Naive thymus-derived CD4-positive, alpha-beta T cell (primary cell): ENCODE data around the gene OR5B12. TPM values are rescaled to one million over a fixed set of nuclear protein-coding genes. Genes with fewer than 3 reads are reported as not detected.

Experiments used
- ATAC-seq: fragments of 150-1000 bp; cut with Tn5 transposase; 2 replicates; pipeline ENCODE4 v1.10.0; 2021; ENCODE audit warnings: mild to moderate bottlenecking, moderate library complexity
- CTCF ChIA-PET: fragments of 350-600 bp; sonication (Branson Sonifier 250); formaldehyde crosslinking; loops from one replicate; lab custom pipeline; 2021; ENCODE audit warnings: antibody characterized with exemption; lab: Charles Lee
- POLR2A ChIA-PET: fragments of 350-600 bp; sonication (Branson Sonifier 250); formaldehyde crosslinking; loops from one replicate; lab custom pipeline; 2021; ENCODE audit warnings: antibody characterized with exemption, inconsistent platforms; lab: Charles Lee
- DNase-seq, 9 donors: peaks; one replicate each; pipeline versions ENCODE4 v3.0.0 to v3.0.0-alpha.2; 2020 to 2022; ENCODE audit warnings: mixed read lengths in 1 of 9
- H3K27ac ChIP-seq: one replicate; pipeline ENCODE4 v1.7.0; 2013; ENCODE audit warnings: mild to moderate bottlenecking, low read depth, low read length, moderate library complexity
- H3K27me3 ChIP-seq, 2 donors: one replicate each; pipeline ENCODE4 v1.7.0; 2013; ENCODE audit warnings: low read length in 2 of 2, mild to moderate bottlenecking in 2 of 2, moderate library complexity in 2 of 2; ENCODE audit not compliant: control insufficient read depth in 2 of 2, insufficient read depth in 2 of 2
- H3K36me3 ChIP-seq, 3 experiments: 1 replicate in 2 of 3; 2 replicates in 1 of 3; pipeline ENCODE4 v1.7.0; 2013; ENCODE audit warnings: low read length in 3 of 3, mild to moderate bottlenecking in 3 of 3, moderate library complexity in 1 of 3; ENCODE audit not compliant: insufficient read depth in 3 of 3, control insufficient read depth in 2 of 3
- H3K4me1 ChIP-seq, 2 donors: one replicate each; pipeline ENCODE4 v1.7.0; 2013; ENCODE audit warnings: low read length in 2 of 2, mild to moderate bottlenecking in 2 of 2, moderate library complexity in 1 of 2; ENCODE audit not compliant: control insufficient read depth in 2 of 2, insufficient read depth in 2 of 2
- H3K4me3 ChIP-seq: 2 replicates; pipeline ENCODE4 v1.7.0; 2013; ENCODE audit warnings: mild to moderate bottlenecking, low read length
- H3K9me3 ChIP-seq, 3 experiments: 1 replicate in 2 of 3; 2 replicates in 1 of 3; pipeline ENCODE4 v1.7.0; 2013; ENCODE audit warnings: low read length in 3 of 3; ENCODE audit not compliant: control insufficient read depth in 2 of 3
- H3K27ac Mint-ChIP-seq, 9 donors: one replicate each; pipeline ENCODE4 v1.8.0; 2020 to 2022; ENCODE audit warnings: mixed read lengths in 9 of 9, mild to moderate bottlenecking in 8 of 9, moderate library complexity in 5 of 9, inconsistent platforms in 2 of 9
- H3K27me3 Mint-ChIP-seq, 5 donors: one replicate each; pipeline ENCODE4 v1.8.0; 2021 to 2022; ENCODE audit warnings: mixed read lengths in 5 of 5, mild to moderate bottlenecking in 1 of 5
- H3K36me3 Mint-ChIP-seq, 5 donors: one replicate each; pipeline ENCODE4 v1.8.0; 2020 to 2022; ENCODE audit warnings: mixed read lengths in 5 of 5, mild to moderate bottlenecking in 3 of 5, inconsistent platforms in 1 of 5
- H3K4me1 Mint-ChIP-seq, 7 donors: one replicate each; pipeline ENCODE4 v1.8.0; 2020 to 2022; ENCODE audit warnings: mixed read lengths in 7 of 7, mild to moderate bottlenecking in 3 of 7, inconsistent platforms in 1 of 7
- H3K4me3 Mint-ChIP-seq, 10 donors: one replicate each; pipeline ENCODE4 v1.8.0; 2020 to 2022; ENCODE audit warnings: mild to moderate bottlenecking in 10 of 10, mixed read lengths in 10 of 10, moderate library complexity in 6 of 10, inconsistent platforms in 2 of 10
- H3K9me3 Mint-ChIP-seq, 11 donors: one replicate each; pipeline ENCODE4 v1.8.0; 2020 to 2022; ENCODE audit warnings: mixed read lengths in 11 of 11, mild to moderate bottlenecking in 4 of 11, inconsistent platforms in 1 of 11, moderate library complexity in 1 of 11
- intact Hi-C, 2 donors: fragments of 100-400 bp; cut with micrococcal nuclease; formaldehyde crosslinking; loops; one replicate each; pipeline ENCODE4 v1.15.1; 2023
- polyA plus RNA-seq, 2 donors: library from polyadenylated mRNA; unstranded; fragments of 300-500 nt; fragmentation: Illumina TruSeq; gene quantifications; one replicate each; pipeline ENCODE4 v1.2.3, GENCODE V29; 2021
- total RNA-seq, 6 experiments: library from RNA in 5 of 6; stranded (reverse) in 5 of 6; gene quantifications; 1 replicate in 5 of 6; 2 replicates in 1 of 6; pipeline ENCODE4 v1.2.3 and lab custom pipeline; 2021 to 2026

The OR5B12 gene
- total RNA-seq (under 1 TPM in 1 of 5 experiments, not detected in 4; 0.30 TPM), polyA plus RNA-seq (not detected), total RNA-seq (lab: John Stamatoyannopoulos, UW) (not detected)

DNA sequence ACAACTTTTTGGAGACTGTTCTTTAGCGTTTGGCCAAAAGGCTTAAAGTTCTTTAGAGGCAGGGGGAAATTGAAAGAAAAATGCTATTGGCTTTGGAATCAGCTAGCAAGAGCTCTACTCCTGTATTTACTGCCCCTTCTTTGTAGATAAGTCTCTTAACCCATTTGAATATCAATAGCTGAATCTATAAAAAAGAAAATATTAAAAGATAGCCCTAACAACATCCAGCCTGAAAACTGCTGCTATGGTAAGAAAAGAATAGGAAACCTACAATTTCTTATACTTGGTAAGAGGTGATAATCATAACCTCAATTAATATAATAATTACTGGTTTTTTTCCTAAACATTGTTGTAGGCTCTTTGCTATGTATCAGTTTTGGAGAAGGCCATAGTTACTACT is at the start of gene OR5B12:
Gene OR5B12 (minus strand): TSS at position 101 of the 400 bp plus-strand sequence. CDS start 2,085 bp downstream, outside the sequence.
- H3K4me3 Mint-ChIP-seq: no peak within 1 kb of the TSS
- no peaks in the 10 kb centered on the region for H3K4me1 ChIP-seq
- H3K9me3 ChIP-seq: peaks cover 0 to 6% (median 0%) of the 10 kb centered on the region in 3 experiments
- CTCF ChIA-PET: no interaction called here
- no peak within 1 kb of the TSS for H3K4me3 ChIP-seq
- peaks cover 0 to 27% (median 11%) of the 10 kb centered on the region in 5 donors for H3K27me3 Mint-ChIP-seq
- H3K36me3 ChIP-seq: no peaks in the 10 kb centered on the region
- ATAC-seq (no peak), DNase-seq (no peak)
- H3K4me1 Mint-ChIP-seq: no peaks in the 10 kb centered on the region
- H3K9me3 Mint-ChIP-seq: peaks cover 2 to 30% (median 10%) of the 10 kb centered on the region in 11 donors
- POLR2A ChIA-PET: no interaction called here
- peaks cover 0 to 13% (median 9%) of the 10 kb centered on the region in 5 donors for H3K36me3 Mint-ChIP-seq
- intact Hi-C loops: no loop called here
- no peak within 1 kb of the TSS for H3K27ac Mint-ChIP-seq
- peaks cover 0 to 3% of the 10 kb centered on the region in 2 donors for H3K27me3 ChIP-seq
- no peak within 1 kb of the TSS for H3K27ac ChIP-seq

DNA sequence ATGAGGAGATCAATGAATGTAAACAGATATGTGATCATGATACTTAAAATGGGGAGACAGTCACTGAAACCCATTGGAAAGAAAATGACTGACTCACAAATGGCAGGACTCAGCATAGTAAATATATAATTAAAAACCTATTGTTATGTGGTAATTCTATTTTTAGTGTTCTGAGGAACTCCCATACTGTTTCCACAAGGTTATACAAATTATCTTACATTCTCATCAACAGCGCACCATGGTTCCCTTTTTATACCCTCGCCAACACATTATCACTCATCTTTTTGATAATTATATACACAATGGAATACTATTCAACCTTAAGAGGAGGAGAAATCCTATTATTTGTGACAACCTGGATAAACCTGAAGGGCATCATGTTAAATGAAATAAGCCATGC is 48.8 kb upstream of the OR5B12 start:
- no peaks in the 10 kb centered on the region for H3K9me3 ChIP-seq
- Mint-ChIP-seq H3K27me3 (peaks cover 0 to 4% (median 0%) of the 10 kb centered on the region in 5 donors), H3K9me3 (peaks cover 0 to 2% (median 0%) of the 10 kb centered on the region in 11 donors), H3K27ac (no peak overlapping the region), H3K4me1 (no peaks in the 10 kb centered on the region), H3K36me3 (no peaks in the 10 kb centered on the region), H3K4me3 (no peak overlapping the region)
- no peak overlapping the region for H3K27ac ChIP-seq
- ChIA-PET CTCF (interaction anchor here (1.0 kb wide), 1 partner anchor 23 kb away, joined by 3 read pairs; no protein-coding TSS in a partner anchor), POLR2A (no interaction called here)
- no peaks in the 10 kb centered on the region for H3K4me1 ChIP-seq
- no peaks in the 10 kb centered on the region for H3K27me3 ChIP-seq
- DNase-seq: no peak
- ATAC-seq: no peak
- H3K4me3 ChIP-seq: no peak overlapping the region
- intact Hi-C loops: no loop called here
- no peaks in the 10 kb centered on the region for H3K36me3 ChIP-seq

DNA sequence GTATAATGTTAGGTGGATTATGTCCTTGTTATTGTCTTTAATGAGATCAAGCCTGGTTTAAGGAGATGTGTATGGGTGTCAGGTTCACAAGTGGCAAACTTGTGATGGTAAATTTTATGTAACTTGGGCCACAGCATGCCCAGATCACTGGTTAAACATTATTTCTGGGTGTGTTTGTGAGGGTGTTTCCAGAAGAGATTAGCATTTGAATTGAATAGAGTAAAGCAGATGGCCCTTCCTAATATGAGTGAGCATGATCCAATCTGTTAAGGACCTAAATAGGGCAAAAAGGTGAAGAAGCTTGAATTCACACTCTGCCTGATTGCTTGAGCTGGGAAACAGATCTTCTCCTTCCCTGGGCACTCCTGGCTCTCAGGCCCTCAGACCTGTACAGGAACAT is 45.1 kb upstream of the OR5B12 start:
- ATAC-seq: no peak
- no peak overlapping the region for H3K4me3 ChIP-seq
- no peaks in the 10 kb centered on the region for H3K4me1 ChIP-seq
- CTCF ChIA-PET: no interaction called here
- intact Hi-C loops: no loop called here
- no peaks in the 10 kb centered on the region for H3K36me3 ChIP-seq
- H3K4me3 Mint-ChIP-seq: no peak overlapping the region
- H3K27me3 ChIP-seq: no peaks in the 10 kb centered on the region
- H3K4me1 Mint-ChIP-seq: no peaks in the 10 kb centered on the region
- peaks cover 0 to 7% (median 0%) of the 10 kb centered on the region in 11 donors for H3K9me3 Mint-ChIP-seq
- no peaks in the 10 kb centered on the region for H3K9me3 ChIP-seq
- H3K27ac ChIP-seq: no peak overlapping the region
- H3K27me3 Mint-ChIP-seq: peaks cover 0 to 13% (median 3%) of the 10 kb centered on the region in 5 donors
- no peak for DNase-seq
- POLR2A ChIA-PET: no interaction called here
- no peaks in the 10 kb centered on the region for H3K36me3 Mint-ChIP-seq
- H3K27ac Mint-ChIP-seq: no peak overlapping the region

DNA sequence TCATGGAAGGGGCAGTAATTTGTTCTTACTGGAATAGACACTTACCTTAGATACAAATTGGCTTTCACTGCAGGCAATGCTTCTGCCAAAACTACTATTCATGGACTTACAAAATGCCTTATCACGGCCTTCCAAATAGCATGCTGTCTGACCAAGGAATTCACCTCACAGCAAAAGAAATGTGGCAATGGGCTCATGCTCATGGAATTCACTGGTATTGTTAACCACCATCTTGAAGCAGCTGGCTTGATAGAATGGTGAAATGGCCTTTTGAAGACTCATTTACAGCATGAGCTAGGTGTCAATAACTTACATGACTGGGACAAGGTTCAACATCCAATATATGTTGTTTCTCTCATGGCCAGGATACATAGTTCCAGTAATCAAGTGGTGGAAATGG is 43.9 kb upstream of the OR5B12 start:
- peaks cover 0 to 13% (median 3%) of the 10 kb centered on the region in 5 donors for H3K27me3 Mint-ChIP-seq

DNA sequence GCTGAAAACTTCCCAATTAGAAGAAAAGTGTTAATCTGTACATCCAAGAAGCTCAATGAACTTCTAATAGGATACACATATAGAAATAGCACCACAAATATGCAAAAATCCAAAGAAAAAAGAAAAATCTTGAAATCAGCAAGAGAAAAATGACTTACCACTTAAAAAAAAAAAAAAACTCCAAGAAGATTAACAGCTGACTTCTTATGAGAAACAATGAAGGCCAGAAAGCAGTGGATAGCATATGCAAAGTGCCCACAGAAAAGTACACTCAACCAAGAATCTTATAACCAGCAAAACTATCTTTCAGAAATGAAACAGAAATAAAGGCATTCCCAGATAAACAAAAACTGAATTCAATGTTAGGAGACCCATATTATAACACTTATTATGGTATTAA is 29.9 kb upstream of the OR5B12 start:
- DNase-seq (no peak), ATAC-seq (no peak)
- Histone ChIP-seq H3K27ac (no peak overlapping the region), H3K9me3 (peaks cover 0 to 16% (median 0%) of the 10 kb centered on the region in 3 experiments), H3K4me3 (no peak overlapping the region), H3K4me1 (no peaks in the 10 kb centered on the region), H3K36me3 (no peaks in the 10 kb centered on the region), H3K27me3 (no peaks in the 10 kb centered on the region)
- no peaks in the 10 kb centered on the region for H3K4me1 Mint-ChIP-seq
- peaks cover 10 to 69% (median 24%) of the 10 kb centered on the region in 11 donors for H3K9me3 Mint-ChIP-seq
- POLR2A ChIA-PET: interaction anchor here (0.6 kb wide), 1 partner anchor 540 kb away, joined by 3 read pairs; no protein-coding TSS in a partner anchor
- H3K4me3 Mint-ChIP-seq: no peak overlapping the region
- CTCF ChIA-PET: no interaction called here
- H3K36me3 Mint-ChIP-seq: peaks cover 0 to 26% (median 6%) of the 10 kb centered on the region in 5 donors
- intact Hi-C loops: no loop called here
- H3K27ac Mint-ChIP-seq: no peak overlapping the region
- H3K27me3 Mint-ChIP-seq: peaks cover 0 to 43% (median 23%) of the 10 kb centered on the region in 5 donors

More for the DNA sequence above, 43.9 kb upstream of the OR5B12 start:
- DNase-seq: no peak
- intact Hi-C loops: no loop called here
- H3K9me3 Mint-ChIP-seq: peaks cover 0 to 7% (median 0%) of the 10 kb centered on the region in 11 donors
- Histone ChIP-seq H3K36me3 (no peaks in the 10 kb centered on the region), H3K27ac (no peak overlapping the region), H3K4me3 (no peak overlapping the region), H3K9me3 (no peaks in the 10 kb centered on the region), H3K27me3 (no peaks in the 10 kb centered on the region), H3K4me1 (no peaks in the 10 kb centered on the region)
- H3K4me3 Mint-ChIP-seq: no peak overlapping the region
- no peaks in the 10 kb centered on the region for H3K4me1 Mint-ChIP-seq
- ChIA-PET POLR2A (no interaction called here), CTCF (no interaction called here)
- no peak overlapping the region for H3K27ac Mint-ChIP-seq
- no peak for ATAC-seq
- H3K36me3 Mint-ChIP-seq: no peaks in the 10 kb centered on the region

DNA sequence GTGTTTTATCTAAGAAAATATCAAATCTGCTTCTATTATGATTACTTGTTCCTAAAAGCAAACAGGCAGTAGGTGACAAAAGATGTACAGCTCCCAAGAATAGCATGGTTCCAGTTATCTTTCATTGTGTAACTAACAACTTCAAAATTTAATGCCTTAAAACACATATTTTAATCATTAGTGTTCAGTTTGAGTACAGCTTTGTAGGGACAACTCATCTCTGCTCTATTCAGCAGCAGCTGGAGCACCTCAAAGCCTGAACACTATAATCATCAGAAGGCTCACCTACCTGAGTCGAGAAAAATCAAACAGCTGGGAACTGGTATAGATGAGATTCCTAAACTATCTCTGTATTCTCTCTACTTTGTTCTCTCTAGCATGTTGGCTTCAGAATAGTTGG is 24.3 kb upstream of the OR5B12 start:
- no peaks in the 10 kb centered on the region for H3K4me1 ChIP-seq
- Mint-ChIP-seq H3K27me3 (peaks cover 0 to 17% (median 5%) of the 10 kb centered on the region in 5 donors), H3K9me3 (peaks cover 0 to 27% (median 10%) of the 10 kb centered on the region in 11 donors), H3K4me3 (no peak overlapping the region), H3K27ac (no peak overlapping the region), H3K36me3 (peaks cover 0 to 4% (median 3%) of the 10 kb centered on the region in 5 donors), H3K4me1 (no peaks in the 10 kb centered on the region)
- no peak for DNase-seq
- CTCF ChIA-PET: no interaction called here
- no peaks in the 10 kb centered on the region for H3K36me3 ChIP-seq
- intact Hi-C loops: no loop called here
- H3K27me3 ChIP-seq: no peaks in the 10 kb centered on the region
- no peak overlapping the region for H3K4me3 ChIP-seq
- H3K9me3 ChIP-seq: peaks cover 0 to 7% (median 0%) of the 10 kb centered on the region in 3 experiments
- no peak for ATAC-seq
- H3K27ac ChIP-seq: no peak overlapping the region
- POLR2A ChIA-PET: no interaction called here

DNA sequence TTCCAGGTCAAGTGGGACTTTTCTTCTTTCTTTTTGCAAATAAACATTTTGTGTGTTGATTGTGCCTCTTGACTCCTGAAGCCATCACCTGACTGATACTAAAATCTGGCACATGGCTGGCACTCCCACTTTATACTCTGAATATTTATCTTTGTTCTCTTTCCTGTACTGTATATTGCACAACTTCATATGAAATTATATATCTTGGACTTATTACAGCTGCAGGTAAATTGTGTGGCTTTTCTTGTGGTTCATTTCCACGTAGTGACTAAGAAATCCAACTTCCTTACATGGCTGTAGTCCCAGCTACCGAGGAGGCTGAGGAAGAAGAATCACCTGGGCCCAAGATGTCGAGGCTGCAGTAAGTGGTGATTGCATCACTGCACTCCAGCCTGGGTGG is 23.7 kb upstream of the OR5B12 start:
- H3K4me1 ChIP-seq: no peaks in the 10 kb centered on the region
- Mint-ChIP-seq H3K9me3 (peaks cover 0 to 23% (median 7%) of the 10 kb centered on the region in 11 donors), H3K4me3 (no peak overlapping the region), H3K27me3 (peaks cover 0 to 17% (median 5%) of the 10 kb centered on the region in 5 donors), H3K27ac (no peak overlapping the region), H3K4me1 (no peaks in the 10 kb centered on the region), H3K36me3 (peaks cover 0 to 4% (median 3%) of the 10 kb centered on the region in 5 donors)
- no peaks in the 10 kb centered on the region for H3K27me3 ChIP-seq
- H3K36me3 ChIP-seq: no peaks in the 10 kb centered on the region
- intact Hi-C loops: no loop called here
- no peak overlapping the region for H3K4me3 ChIP-seq
- H3K9me3 ChIP-seq: peaks cover 0 to 1% (median 0%) of the 10 kb centered on the region in 3 experiments
- ATAC-seq (no peak), DNase-seq (no peak)
- no peak overlapping the region for H3K27ac ChIP-seq
- ChIA-PET POLR2A (no interaction called here), CTCF (no interaction called here)
